IgD-negative memory B cell (primary cell): ENCODE results near the gene KCTD15. TPM values are rescaled to one million over a fixed set of nuclear protein-coding genes. Genes with fewer than 3 reads are reported as not detected.

Source experiments
- H3K27ac Mint-ChIP-seq, 3 donors: one replicate each; pipeline ENCODE4 v1.8.0; 2020 to 2022; ENCODE audit warnings: mild to moderate bottlenecking in 3 of 3, mixed read lengths in 3 of 3, moderate library complexity in 1 of 3
- H3K27me3 Mint-ChIP-seq: one replicate; pipeline ENCODE4 v1.8.0; 2021; ENCODE audit warnings: mixed read lengths
- H3K36me3 Mint-ChIP-seq: one replicate; pipeline ENCODE4 v1.8.0; 2020; ENCODE audit warnings: mild to moderate bottlenecking, mixed read lengths
- H3K4me1 Mint-ChIP-seq, 3 donors: one replicate each; pipeline ENCODE4 v1.8.0; 2020 to 2022; ENCODE audit warnings: mixed read lengths in 3 of 3, mild to moderate bottlenecking in 1 of 3
- H3K4me3 Mint-ChIP-seq, 4 donors: one replicate each; pipeline ENCODE4 v1.8.0; 2020 to 2022; ENCODE audit warnings: mild to moderate bottlenecking in 4 of 4, mixed read lengths in 4 of 4, moderate library complexity in 3 of 4
- H3K9me3 Mint-ChIP-seq, 3 donors: one replicate each; pipeline ENCODE4 v1.8.0; 2020 to 2021; ENCODE audit warnings: mixed read lengths in 3 of 3, mild to moderate bottlenecking in 1 of 3
- polyA plus RNA-seq: library from polyadenylated mRNA; unstranded; fragments of 300-500 nt; fragmentation: Illumina TruSeq; gene quantifications from one replicate; pipeline ENCODE4 v1.2.3, GENCODE V29; 2021

KCTD15 gene
- polyA plus RNA-seq, 1 donor from 2014 or later: not detected

DNA sequence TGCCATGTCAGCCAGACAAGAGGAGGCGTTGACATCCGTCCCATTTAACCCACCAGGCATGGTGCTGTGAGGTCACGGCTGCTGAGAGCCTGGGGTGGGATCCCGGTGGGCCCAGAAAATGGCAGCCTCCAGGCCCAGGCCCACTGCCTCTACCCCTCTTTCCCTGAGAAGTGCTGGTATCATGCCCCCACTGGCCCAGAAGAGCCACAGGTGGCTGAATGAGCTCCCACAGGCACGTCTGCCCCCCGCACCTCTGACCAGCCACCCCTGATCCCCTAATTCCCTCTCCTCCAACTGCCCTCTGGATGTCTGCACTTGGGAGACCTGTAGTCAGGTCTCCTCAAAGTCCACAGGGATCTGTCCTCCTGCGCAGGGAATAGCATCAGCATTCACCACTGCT, 37.3 kb upstream of the KCTD15 start:
- Mint-ChIP-seq H3K27ac (no peak overlapping the region), H3K27me3 (peaks cover 12% of the 10 kb centered on the region), H3K9me3 (no peaks in the 10 kb centered on the region), H3K4me3 (no peak overlapping the region), H3K36me3 (peaks cover 2% of the 10 kb centered on the region), H3K4me1 (peaks cover 0 to 2% (median 0%) of the 10 kb centered on the region in 3 donors)

DNA sequence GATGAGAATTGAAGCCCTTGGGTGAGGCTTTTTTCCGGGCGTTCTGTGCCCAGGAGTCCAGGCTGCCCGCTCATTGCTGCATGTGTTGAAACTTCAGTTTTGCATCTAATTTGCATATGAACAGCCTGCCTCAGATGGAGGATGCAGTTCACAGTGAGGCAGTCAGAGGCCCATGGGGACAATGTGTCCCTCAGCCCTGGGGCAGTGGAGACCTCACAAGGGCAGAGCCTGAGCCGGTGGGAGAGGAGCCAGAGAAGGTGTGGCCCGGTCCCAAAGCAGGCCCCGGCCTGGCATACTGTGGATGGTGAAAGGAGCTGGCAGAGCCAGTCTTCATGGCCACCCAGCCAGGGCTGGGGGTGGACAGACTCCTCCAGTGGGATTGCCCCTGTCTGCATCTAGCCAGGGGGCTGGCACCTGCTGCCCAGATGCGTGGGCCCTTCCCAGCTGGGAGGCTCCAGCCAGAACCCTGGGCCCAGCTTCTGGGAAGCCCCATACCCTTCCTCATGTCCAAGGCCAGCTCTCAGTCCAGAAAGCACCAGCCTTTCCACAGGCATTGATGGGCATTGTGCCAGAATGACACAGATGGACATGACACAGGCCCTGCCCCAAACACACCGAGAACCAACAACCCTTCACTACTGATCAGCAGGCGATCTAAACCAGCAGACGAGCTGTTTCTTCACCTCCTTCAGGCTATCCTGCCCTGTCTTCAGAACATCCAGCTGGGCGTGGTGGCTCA, 32.9 kb upstream of the KCTD15 start:
- no peak overlapping the region for H3K27ac Mint-ChIP-seq
- H3K9me3 Mint-ChIP-seq: no peaks in the 10 kb centered on the region
- no peak overlapping the region for H3K4me3 Mint-ChIP-seq
- peaks cover 1% of the 10 kb centered on the region for H3K36me3 Mint-ChIP-seq
- no peaks in the 10 kb centered on the region for H3K4me1 Mint-ChIP-seq
- H3K27me3 Mint-ChIP-seq: peaks cover 6% of the 10 kb centered on the region

DNA sequence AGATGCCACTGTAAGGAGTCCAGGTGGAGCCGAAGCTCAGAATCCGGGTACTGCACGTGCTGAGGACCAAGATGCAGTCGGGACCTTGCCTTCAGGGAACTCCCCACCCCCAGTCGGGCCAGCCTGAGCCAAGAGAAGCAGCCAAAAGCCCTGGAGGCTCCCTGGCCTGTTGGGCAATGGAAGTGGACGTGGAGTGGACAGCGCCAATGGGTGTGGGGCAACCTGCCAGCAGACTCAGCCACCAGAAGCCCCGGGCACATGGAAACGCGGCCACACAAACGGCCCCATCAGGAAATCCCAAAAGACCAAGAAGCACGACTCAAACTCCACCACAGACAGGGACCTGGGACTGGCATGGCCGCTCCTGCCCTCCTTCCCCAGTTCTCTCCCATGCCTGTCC, 30.0 kb upstream of the KCTD15 start:
- Mint-ChIP-seq H3K4me1 (no peaks in the 10 kb centered on the region), H3K36me3 (no peaks in the 10 kb centered on the region), H3K4me3 (no peak overlapping the region), H3K9me3 (no peaks in the 10 kb centered on the region), H3K27me3 (peaks cover 9% of the 10 kb centered on the region), H3K27ac (no peak overlapping the region)

DNA sequence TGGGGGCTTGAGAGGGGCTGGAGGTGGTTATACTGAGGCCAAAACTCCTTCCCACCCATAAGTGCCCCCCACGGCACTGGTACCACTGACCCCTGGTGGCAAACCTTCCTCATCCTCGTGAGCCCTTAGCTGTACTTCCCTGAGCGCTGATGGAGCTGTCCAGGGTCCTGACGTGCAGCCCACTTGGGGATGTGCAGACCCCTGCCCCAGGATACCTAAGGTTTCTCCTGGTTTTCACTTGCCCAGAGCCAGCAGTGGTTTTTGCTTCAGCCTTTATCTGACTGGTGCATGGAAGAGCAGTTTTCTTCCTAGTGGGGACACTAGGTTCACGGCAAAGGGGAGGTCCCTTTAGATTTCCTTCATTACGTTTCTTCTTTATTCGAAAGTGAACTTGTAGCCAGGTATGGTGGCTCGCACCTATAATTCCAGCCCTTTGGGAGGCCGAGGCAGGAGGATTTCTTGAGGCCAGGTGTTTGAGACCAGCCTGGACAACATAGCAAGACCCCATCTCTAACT, 28.7 kb upstream of the KCTD15 start:
- Mint-ChIP-seq H3K27ac (no peak overlapping the region), H3K4me1 (no peaks in the 10 kb centered on the region), H3K4me3 (no peak overlapping the region), H3K9me3 (no peaks in the 10 kb centered on the region), H3K27me3 (peaks cover 9% of the 10 kb centered on the region), H3K36me3 (no peaks in the 10 kb centered on the region)

GRCh38 chr19:33769208-33769607, 27.5 kb upstream of the KCTD15 start:
- Mint-ChIP-seq H3K27me3 (peaks cover 9% of the 10 kb centered on the region), H3K9me3 (no peaks in the 10 kb centered on the region), H3K36me3 (no peaks in the 10 kb centered on the region), H3K4me3 (no peak overlapping the region), H3K27ac (no peak overlapping the region), H3K4me1 (no peaks in the 10 kb centered on the region)

DNA sequence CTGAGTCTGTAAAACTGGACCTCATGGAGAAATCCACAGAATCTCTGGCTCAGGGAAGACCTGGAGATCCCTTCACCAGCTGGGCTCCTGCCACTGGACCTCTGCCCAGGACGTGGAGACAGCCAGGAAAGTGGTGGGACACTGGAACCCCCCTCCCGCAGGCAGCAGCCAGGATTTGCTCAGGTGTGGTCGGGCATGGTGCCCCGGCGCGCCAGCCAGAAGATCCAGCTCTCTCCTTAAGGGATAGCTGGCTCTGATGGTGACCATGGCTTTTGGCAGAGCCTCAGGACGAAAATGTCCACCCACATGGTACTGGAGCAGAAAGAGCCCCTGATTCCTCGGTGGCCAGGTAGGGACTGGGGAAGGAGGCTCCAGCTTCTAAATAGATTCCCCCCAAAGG, 26.6 kb upstream of the KCTD15 start:
- no peak overlapping the region for H3K27ac Mint-ChIP-seq
- H3K36me3 Mint-ChIP-seq: no peaks in the 10 kb centered on the region
- no peak overlapping the region for H3K4me3 Mint-ChIP-seq
- H3K4me1 Mint-ChIP-seq: no peaks in the 10 kb centered on the region
- H3K27me3 Mint-ChIP-seq: peaks cover 7% of the 10 kb centered on the region
- no peaks in the 10 kb centered on the region for H3K9me3 Mint-ChIP-seq

DNA sequence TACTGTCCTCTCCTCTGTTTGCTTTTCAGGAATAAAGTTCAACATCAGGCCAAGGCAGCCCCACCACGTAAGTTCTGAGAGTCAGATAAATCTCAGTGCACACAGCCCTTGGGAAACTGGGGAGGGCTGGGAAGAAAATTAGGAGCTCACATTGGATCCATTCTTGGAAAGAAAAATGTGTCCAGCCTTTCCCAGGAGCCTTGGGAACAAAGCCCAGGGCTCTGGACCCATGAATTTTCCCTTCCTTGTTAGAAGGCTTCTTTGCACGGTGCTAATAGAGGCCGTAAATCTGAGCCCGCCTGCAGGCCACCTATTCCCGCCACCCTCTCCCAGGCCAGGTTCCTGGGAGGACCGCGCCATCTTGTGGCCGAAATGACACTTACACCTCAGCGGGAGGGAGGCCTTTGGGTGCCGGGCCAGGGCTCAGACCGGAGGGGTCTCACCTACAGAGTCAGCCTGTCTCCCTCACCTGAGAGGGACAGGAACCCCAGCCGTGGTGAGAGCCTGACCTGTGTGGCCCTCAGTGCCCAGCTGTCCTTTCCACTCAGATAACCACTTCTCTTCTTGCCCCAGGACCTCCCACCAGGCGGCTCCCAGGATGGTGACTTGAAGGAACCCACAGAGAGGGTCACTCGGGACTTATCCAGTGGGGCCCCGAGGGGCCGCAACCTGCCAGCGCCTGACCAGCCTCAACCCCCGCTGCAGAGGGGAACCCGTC, 25.1 kb upstream of the KCTD15 start:
- no peak overlapping the region for H3K4me3 Mint-ChIP-seq
- no peak overlapping the region for H3K27ac Mint-ChIP-seq
- no peaks in the 10 kb centered on the region for H3K36me3 Mint-ChIP-seq
- no peaks in the 10 kb centered on the region for H3K9me3 Mint-ChIP-seq
- H3K27me3 Mint-ChIP-seq: peaks cover 9% of the 10 kb centered on the region
- no peaks in the 10 kb centered on the region for H3K4me1 Mint-ChIP-seq

DNA sequence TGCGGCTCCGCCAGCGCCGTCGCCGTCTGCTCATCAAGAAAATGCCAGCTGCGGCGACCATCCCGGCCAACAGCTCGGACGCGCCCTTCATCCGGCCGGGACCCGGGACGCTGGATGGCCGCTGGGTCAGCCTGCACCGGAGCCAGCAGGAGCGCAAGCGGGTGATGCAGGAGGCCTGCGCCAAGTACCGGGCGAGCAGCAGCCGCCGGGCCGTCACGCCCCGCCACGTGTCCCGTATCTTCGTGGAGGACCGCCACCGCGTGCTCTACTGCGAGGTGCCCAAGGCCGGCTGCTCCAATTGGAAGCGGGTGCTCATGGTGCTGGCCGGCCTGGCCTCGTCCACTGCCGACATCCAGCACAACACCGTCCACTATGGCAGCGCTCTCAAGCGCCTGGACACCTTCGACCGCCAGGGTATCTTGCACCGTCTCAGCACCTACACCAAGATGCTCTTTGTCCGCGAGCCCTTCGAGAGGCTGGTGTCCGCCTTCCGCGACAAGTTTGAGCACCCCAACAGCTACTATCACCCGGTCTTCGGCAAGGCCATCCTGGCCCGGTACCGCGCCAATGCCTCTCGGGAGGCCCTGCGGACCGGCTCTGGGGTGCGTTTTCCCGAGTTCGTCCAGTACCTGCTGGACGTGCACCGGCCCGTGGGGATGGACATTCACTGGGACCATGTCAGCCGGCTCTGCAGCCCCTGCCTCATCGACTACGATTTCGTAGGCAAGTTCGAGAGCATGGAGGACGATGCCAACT, 24.4 kb upstream of the KCTD15 start:
- Mint-ChIP-seq H3K9me3 (no peaks in the 10 kb centered on the region), H3K4me1 (no peaks in the 10 kb centered on the region), H3K4me3 (no peak overlapping the region), H3K36me3 (no peaks in the 10 kb centered on the region), H3K27ac (peak overlapping the region in 1 of 3 donors; percentile 64), H3K27me3 (peaks cover 9% of the 10 kb centered on the region)

GRCh38 chr19:33772858-33773180, 23.9 kb upstream of the KCTD15 start:
- peak overlapping the region in 1 of 3 donors; percentile 64 for H3K27ac Mint-ChIP-seq
- no peaks in the 10 kb centered on the region for H3K36me3 Mint-ChIP-seq
- H3K9me3 Mint-ChIP-seq: no peaks in the 10 kb centered on the region
- H3K4me1 Mint-ChIP-seq: no peaks in the 10 kb centered on the region
- H3K27me3 Mint-ChIP-seq: peaks cover 7% of the 10 kb centered on the region
- no peak overlapping the region for H3K4me3 Mint-ChIP-seq

GRCh38 chr19:33773704-33774624, 22.7 kb upstream of the KCTD15 start:
- H3K27ac Mint-ChIP-seq: no peak overlapping the region
- H3K4me3 Mint-ChIP-seq: no peak overlapping the region
- H3K4me1 Mint-ChIP-seq: peaks cover 0 to 6% (median 2%) of the 10 kb centered on the region in 3 donors
- H3K9me3 Mint-ChIP-seq: no peaks in the 10 kb centered on the region
- no peaks in the 10 kb centered on the region for H3K36me3 Mint-ChIP-seq
- peaks cover 11% of the 10 kb centered on the region for H3K27me3 Mint-ChIP-seq

DNA sequence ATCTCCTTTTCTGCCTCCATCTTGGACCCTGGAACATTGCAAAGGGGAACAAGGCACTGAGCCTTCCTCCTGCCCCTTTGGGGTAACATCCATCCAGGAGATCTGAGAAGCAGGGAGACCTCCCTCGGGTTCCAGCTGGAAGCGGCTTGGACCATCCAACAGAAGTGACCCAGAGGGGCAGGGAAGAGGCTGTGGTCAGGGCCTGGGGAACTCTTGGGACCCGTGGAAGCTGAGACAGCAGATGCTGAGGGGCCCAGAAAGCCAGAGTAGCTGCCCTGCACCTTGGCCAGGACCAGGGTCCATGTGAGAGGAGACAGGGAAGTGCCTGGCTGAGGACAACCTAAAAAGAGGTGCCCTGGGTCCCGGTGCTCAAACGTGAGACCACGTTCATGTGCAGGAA, 21.9 kb upstream of the KCTD15 start:
- Mint-ChIP-seq H3K9me3 (no peaks in the 10 kb centered on the region), H3K27me3 (peaks cover 18% of the 10 kb centered on the region), H3K27ac (no peak overlapping the region), H3K4me1 (peaks cover 0 to 6% (median 2%) of the 10 kb centered on the region in 3 donors), H3K36me3 (no peaks in the 10 kb centered on the region), H3K4me3 (no peak overlapping the region)

DNA sequence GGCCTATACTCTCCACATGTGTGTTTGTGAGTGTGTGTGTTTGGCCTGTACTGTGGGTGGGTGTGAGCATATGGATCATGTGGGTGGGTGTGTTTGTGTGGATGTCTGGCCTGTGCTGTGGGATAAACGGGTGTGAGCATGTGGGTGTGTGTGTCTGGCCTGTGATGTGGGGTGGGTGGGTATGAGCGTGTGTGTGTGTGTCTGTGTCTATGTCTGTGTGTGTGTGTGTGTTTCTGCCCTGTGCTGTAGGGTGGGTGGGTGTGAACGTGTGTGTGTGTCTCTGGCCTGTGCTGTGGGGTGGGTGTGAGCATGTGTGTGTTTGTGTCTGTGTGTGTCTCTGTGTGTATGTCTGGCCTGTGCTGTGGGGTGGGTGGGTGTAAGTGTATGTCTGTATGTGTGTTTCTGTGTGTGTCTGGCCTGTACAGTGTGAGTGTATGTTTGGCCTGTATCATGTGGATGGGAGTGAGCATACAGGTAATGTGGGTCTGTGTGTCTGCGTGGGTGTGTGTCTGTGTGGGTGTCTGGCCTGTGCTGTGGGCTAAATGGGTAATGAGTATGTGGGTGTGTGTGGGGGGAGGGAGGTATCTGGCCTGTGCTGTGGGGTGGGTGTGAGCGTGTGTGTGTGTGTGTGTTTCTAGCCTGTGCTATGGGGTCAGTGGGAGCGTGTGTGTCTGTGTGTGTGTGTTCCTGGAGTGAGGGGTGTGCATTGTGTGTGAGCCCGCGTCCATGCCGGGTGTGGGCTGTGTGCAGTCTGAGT, 20.8 kb upstream of the KCTD15 start:
- H3K27ac Mint-ChIP-seq: no peak overlapping the region
- peaks cover 0 to 6% (median 2%) of the 10 kb centered on the region in 3 donors for H3K4me1 Mint-ChIP-seq
- H3K27me3 Mint-ChIP-seq: peaks cover 17% of the 10 kb centered on the region
- H3K9me3 Mint-ChIP-seq: no peaks in the 10 kb centered on the region
- H3K4me3 Mint-ChIP-seq: peak overlapping the region in 1 of 4 donors; percentile 7
- no peaks in the 10 kb centered on the region for H3K36me3 Mint-ChIP-seq

DNA sequence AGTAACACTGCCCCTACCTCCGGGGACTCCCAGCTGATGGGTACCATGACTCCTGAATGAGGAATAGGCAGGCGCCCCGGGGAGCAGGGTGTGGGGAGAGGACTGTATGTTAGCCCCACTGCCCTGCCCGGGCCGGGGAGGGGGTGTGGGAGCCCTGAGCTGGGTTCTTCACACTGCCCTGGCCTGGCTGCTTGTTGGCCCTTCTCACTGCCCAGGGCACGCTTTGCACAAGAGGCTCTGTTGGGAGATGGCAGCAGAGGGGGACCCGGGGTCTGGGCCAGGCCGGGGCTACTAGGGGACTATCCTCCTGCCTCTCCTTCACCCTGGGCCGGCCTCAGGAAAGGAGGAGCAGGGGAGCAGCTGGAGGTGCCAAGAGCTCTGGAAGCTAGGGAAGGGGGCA, 19.3 kb upstream of the KCTD15 start:
- H3K36me3 Mint-ChIP-seq: no peaks in the 10 kb centered on the region
- H3K9me3 Mint-ChIP-seq: no peaks in the 10 kb centered on the region
- H3K4me3 Mint-ChIP-seq: no peak overlapping the region
- peaks cover 0 to 6% (median 2%) of the 10 kb centered on the region in 3 donors for H3K4me1 Mint-ChIP-seq
- H3K27ac Mint-ChIP-seq: no peak overlapping the region
- H3K27me3 Mint-ChIP-seq: peaks cover 17% of the 10 kb centered on the region

GRCh38 chr19:33777753-33778088, 18.9 kb upstream of the KCTD15 start:
- H3K27ac Mint-ChIP-seq: no peak overlapping the region
- no peaks in the 10 kb centered on the region for H3K36me3 Mint-ChIP-seq
- H3K27me3 Mint-ChIP-seq: peaks cover 17% of the 10 kb centered on the region
- peaks cover 0 to 6% (median 2%) of the 10 kb centered on the region in 3 donors for H3K4me1 Mint-ChIP-seq
- H3K4me3 Mint-ChIP-seq: peak overlapping the region in 1 of 4 donors; percentile 47
- no peaks in the 10 kb centered on the region for H3K9me3 Mint-ChIP-seq
